Measurements from ENCODE around the gene CPLX1. TPM values are rescaled to one million over a fixed set of nuclear protein-coding genes. Genes with fewer than 3 reads are reported as not detected.

The CPLX1 gene
- total RNA-seq, 1 donor from 2014 or later, result 115 TPM

DNA sequence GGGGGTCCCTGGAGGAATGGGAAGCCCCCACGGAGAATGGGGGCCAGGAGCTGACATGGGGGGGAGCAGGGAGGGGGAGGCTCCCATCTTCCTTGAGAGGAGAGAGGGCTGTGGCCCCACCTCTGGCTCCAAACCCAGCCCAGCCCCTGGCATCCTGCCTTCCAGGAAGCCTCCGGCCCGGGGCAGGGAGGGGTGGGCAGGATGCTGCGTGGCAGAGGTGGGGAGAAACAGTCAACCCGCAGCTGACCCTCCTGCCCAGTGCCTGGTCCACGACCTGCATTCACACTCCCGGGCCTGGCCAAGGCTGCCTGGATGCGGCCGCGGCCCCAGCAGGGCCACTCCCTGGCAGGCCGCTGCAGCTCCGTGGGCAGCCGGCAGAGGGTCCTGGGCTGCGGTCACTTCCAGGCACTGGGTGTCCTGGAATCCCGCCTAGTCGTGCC, 39.0 kb downstream of the CPLX1 start:
- TF ChIP-seq, protein P1, sequence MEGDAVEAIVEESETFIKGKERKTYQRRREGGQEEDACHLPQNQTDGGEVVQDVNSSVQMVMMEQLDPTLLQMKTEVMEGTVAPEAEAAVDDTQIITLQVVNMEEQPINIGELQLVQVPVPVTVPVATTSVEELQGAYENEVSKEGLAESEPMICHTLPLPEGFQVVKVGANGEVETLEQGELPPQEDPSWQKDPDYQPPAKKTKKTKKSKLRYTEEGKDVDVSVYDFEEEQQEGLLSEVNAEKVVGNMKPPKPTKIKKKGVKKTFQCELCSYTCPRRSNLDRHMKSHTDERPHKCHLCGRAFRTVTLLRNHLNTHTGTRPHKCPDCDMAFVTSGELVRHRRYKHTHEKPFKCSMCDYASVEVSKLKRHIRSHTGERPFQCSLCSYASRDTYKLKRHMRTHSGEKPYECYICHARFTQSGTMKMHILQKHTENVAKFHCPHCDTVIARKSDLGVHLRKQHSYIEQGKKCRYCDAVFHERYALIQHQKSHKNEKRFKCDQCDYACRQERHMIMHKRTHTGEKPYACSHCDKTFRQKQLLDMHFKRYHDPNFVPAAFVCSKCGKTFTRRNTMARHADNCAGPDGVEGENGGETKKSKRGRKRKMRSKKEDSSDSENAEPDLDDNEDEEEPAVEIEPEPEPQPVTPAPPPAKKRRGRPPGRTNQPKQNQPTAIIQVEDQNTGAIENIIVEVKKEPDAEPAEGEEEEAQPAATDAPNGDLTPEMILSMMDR (IDR thresholded peaks at IDR 0.05; ENCODE audit: partially characterized antibody, unreplicated experiment), result no peak
- Mint-ChIP-seq H3K9me3 (ENCODE audit: unreplicated experiment) (peaks cover 24% of the 10 kb centered on the region), H3K27me3 (ENCODE audit: unreplicated experiment) (peaks cover 22% of the 10 kb centered on the region), H3K36me3 (ENCODE audit: unreplicated experiment) (no peaks in the 10 kb centered on the region), H3K4me3 (ENCODE audit: unreplicated experiment) (no peak overlapping the region), H3K4me1 (ENCODE audit: low read depth, unreplicated experiment) (peaks cover 28% of the 10 kb centered on the region), H3K27ac (ENCODE audit: unreplicated experiment) (no peak overlapping the region)
- no peak for DNase-seq

DNA sequence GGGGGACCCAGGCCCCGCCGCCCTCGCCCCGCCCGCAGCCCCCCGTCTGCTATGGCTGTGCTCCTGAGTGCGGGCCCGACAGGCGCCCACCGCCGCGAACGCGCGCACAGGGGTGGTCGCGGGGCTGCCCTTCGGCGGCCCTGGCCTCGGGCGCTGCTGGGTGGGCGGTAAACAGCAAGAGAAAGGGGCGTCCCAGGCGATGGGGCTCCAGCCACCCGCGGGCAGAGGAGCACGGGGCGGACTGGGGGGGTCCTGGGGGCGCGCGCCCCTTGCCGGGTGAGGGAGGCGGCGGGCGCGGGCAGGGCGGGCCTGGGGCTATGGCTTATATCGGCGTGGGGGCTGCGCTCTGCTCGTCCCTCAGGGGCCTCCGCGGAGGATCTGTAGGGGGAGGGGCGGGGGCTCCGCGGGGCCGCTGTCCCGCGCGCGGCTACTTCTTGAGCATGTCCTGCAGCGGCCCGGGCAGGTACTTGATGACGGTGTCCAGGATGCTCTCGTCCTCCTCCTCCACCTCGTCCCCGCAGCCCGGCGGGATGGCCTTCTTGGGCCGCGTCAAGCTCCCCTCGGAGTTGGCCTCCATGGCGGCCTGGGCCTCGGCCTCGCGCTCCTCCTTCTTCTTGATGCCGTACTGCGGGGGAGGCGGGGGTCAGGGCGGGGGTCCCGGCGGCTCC, 39.7 kb downstream of the CPLX1 start:
- Mint-ChIP-seq H3K27me3 (ENCODE audit: unreplicated experiment) (peaks cover 22% of the 10 kb centered on the region), H3K4me3 (ENCODE audit: unreplicated experiment) (no peak overlapping the region), H3K4me1 (ENCODE audit: low read depth, unreplicated experiment) (peaks cover 28% of the 10 kb centered on the region), H3K27ac (ENCODE audit: unreplicated experiment) (no peak overlapping the region), H3K36me3 (ENCODE audit: unreplicated experiment) (no peaks in the 10 kb centered on the region), H3K9me3 (ENCODE audit: unreplicated experiment) (peaks cover 25% of the 10 kb centered on the region)
- no peak for DNase-seq
- TF ChIP-seq, protein P1 (IDR thresholded peaks at IDR 0.05; ENCODE audit: partially characterized antibody, unreplicated experiment), result no peak

DNA sequence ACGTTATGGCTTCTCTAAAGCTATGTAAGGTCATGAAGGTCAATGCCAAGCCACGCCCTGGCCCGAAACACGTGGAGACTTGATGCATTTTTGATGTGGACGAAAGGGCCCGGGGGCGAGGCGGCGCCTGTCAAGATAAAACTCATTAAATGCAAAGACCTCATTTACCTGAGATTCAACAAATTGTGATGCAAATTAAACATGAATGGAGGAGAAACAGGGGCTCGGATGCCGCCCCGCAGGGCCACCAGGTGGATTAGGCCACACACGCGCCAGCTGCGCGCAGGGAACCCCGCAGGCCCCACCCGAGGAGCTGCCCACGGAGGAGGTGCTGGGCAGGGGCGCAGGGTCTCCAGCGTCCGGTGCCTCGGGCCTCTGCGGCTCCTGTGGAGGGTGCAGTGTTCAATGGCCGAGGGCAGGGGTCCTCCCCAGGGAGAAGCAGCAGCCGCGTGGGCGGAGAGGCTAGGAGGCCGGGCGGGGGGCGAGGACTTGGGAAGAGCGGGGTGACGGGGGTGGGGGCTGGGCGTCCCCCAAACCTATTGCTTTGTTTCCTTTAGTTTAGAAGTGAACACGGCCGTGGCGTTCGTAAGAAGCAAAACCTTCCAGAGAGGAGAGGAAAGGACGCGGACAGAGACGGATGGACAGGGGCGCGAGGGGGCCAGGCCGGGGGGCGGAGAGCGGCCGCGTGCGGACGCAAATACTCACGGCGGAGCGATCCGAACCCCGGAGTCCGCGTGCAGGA, 40.4 kb downstream of the CPLX1 start:
- no peak overlapping the region for H3K27ac Mint-ChIP-seq (ENCODE audit: unreplicated experiment)
- peak overlapping the region; percentile 74 for H3K4me3 Mint-ChIP-seq (ENCODE audit: unreplicated experiment)
- no peak for DNase-seq
- peaks cover 24% of the 10 kb centered on the region for H3K4me1 Mint-ChIP-seq (ENCODE audit: low read depth, unreplicated experiment)
- peaks cover 23% of the 10 kb centered on the region for H3K27me3 Mint-ChIP-seq (ENCODE audit: unreplicated experiment)
- peaks cover 28% of the 10 kb centered on the region for H3K9me3 Mint-ChIP-seq (ENCODE audit: unreplicated experiment)
- no peaks in the 10 kb centered on the region for H3K36me3 Mint-ChIP-seq (ENCODE audit: unreplicated experiment)
- TF ChIP-seq, protein P1 (IDR thresholded peaks at IDR 0.05; ENCODE audit: partially characterized antibody, unreplicated experiment), result no peak

DNA sequence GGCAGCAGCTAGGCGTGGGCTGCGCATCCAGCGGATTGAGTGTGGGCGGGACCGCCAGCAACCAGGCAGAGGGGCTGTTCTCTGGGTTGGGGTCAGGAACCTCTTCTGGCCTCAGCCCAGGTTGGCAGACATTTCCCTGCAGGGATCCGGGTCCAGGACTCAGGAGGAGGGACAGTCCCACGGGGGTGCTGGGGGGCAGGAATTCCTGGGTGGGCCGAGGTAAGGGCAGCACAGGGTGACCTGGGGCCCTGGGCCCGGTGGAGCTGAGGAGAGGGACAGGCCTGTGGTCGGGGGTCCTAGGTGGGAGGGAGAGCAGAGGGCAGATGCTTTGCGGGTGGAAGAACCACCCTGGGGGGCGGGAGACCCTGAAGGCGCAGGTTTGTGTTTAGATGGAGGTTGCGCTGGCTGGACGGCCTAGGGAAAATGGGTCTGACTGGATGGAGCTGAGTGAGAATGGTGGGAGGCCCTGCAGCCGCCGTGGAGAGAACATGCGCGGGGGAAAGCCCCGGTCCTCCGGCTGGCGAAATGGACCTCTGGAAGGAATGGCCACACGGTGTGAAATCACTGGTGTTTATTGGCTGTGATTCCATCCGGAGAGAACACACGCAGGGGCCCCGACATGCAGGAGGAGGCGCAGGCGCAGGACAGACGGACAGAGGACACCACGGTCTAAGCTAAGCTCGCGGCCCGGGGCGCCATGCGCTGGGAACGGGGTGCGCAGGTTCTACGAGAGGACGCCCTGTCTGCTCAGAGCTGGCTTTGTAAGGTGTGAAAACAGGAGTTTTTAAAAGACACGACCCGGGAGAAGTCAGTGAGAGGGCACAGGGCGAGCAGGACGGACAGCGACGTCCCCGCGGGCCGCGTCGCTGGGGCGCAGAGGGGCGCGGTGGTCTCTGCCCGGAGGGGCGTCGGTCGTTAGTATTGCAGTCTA, 41.3 kb downstream of the CPLX1 start:
- no peak for DNase-seq
- TF ChIP-seq, protein P1 (IDR thresholded peaks at IDR 0.05; ENCODE audit: partially characterized antibody, unreplicated experiment), result no peak
- peaks cover 30% of the 10 kb centered on the region for H3K4me1 Mint-ChIP-seq (ENCODE audit: low read depth, unreplicated experiment)
- H3K4me3 Mint-ChIP-seq (ENCODE audit: unreplicated experiment), result peak overlapping the region; percentile 74
- H3K36me3 Mint-ChIP-seq (ENCODE audit: unreplicated experiment), result peaks cover 3% of the 10 kb centered on the region
- peaks cover 30% of the 10 kb centered on the region for H3K27me3 Mint-ChIP-seq (ENCODE audit: unreplicated experiment)
- H3K27ac Mint-ChIP-seq (ENCODE audit: unreplicated experiment), result no peak overlapping the region
- H3K9me3 Mint-ChIP-seq (ENCODE audit: unreplicated experiment), result peaks cover 33% of the 10 kb centered on the region

All from glutamatergic neuron (in vitro differentiated cells).